ENCODE data around the gene PITPNM3. TPM values are rescaled to one million over a fixed set of nuclear protein-coding genes. Genes with fewer than 3 reads are reported as not detected.
A peak's percentile ranks its signal among the peaks of the same experiment; 100 is the strongest.

The PITPNM3 gene
- polyA plus RNA-seq, 5 donors: 3.4 to 5.4 (median 4.4) TPM

DNA sequence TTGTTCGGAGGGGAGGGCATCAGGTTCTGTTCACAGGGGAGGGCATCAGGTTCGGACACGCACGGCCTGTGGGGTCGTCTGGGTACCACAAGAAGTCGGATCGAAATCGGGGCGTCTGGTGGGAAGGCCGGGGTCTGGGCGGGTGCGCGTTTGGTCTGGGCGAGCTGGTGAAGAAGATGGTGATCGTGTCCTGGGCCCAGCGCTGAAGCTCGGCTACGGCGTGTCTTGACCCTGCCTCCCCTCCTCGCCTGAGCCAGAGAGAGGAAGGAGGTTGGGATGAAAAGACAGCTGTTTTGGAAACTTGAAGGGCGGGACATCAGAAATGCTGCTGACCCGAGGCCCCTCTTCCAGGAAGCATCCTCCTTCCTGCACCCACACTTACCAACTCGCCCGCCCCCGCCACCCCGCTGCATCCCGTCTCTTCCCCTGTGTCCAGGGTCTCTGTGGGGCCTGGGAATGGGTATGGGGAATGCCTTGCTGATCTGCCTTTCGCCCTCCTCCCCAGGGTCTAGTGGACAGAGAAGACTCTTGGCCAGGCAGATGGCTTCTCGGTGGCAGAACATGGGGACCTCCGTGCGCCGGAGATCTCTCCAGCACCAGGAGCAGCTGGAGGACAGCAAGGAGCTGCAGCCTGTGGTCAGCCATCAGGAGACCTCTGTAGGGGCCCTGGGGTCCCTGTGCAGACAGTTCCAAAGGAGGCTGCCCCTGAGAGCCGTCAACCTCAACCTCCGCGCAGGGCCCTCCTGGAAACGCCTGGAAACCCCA is 111.6 kb downstream of the PITPNM3 start:
- no peak for DNase-seq

DNA sequence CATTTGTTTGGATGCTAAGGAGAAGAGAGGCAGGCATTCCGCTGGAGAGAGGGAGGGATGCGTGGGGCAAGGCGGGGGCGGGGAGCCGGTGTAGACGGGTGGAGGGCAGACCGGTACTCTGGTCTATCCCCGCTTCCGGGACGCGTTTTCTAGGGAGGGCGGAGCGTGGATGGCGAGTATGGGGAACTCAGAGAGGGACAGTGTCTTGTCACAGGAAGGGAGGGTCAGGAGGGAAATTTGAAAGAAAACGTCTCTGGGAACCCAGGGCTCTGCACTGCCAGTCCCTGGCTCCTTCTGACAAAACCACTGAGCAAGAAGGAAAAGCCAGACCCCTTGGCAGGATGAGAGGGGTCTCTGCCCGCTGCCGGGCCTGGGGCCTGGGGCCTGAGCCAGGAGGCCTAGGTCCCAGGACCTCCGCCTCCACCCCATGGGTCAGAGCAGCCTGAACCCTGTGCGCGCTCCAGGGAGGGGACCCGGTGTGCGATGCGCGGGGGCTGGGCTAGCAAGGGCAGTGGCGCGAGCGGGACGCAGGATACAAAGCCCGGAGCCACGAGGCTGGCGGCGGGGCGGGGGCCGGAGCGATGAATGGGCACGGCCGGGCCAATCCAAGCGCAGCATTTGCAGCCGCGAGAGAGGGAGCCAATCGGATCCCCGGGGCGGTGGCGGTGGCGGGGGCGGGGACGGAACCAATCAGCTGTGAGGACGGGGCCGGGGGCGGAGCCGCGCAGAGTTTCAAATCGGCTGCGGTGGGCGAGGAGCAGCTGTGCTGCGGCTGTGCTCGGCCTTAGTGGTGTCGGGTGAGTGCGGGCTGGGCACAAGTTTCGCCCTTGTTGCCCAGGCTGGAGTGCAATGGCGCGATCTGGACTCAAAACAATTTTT is 112.4 kb downstream of the PITPNM3 start, which contains the start of gene PIMREG:
Gene PIMREG (plus strand): TSS at position 764 of the 879 bp plus-strand sequence. CDS start 656 bp downstream, outside the sequence.
- peak; percentile 93 to 97 for DNase-seq

DNA sequence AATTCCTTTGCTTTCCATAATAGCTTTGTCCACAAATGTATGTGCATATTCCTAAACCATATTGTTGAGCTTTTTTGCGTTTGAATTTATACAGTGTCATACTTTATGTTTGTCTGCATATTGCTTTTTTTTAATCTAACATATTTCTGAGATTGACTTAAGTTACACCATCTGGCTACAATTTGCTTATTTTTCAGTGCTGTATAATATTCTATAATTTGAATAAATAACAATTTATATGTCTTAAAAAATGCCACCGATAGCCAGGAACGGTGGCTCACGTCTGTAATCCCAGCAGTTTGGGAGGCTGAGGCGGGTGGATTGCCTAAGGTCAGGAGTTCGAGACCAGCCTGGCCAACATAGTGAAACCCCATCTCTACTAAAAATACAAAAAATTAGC is 113.6 kb downstream of the PITPNM3 start:
- no peak for DNase-seq

DNA sequence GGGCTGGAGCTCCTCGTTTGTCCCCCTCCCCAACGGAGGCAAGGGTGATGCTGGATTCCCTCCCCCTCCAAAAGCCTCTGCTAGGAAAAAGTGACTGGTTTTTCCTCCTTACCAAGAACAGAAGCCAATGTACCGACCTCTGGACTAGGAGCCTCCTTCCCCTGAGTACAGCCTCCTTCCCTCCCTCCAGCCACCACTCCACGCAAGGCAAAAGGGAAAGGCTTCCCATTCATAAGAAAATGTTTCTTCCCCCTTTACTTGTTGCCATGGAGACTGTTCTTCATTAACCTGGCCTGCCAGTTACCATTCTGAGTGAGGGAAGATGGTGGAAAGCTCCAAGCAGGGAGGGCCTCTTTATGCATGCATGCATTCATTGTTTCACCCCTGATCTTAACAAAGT is 116.4 kb downstream of the PITPNM3 start:
- no peak for DNase-seq

DNA sequence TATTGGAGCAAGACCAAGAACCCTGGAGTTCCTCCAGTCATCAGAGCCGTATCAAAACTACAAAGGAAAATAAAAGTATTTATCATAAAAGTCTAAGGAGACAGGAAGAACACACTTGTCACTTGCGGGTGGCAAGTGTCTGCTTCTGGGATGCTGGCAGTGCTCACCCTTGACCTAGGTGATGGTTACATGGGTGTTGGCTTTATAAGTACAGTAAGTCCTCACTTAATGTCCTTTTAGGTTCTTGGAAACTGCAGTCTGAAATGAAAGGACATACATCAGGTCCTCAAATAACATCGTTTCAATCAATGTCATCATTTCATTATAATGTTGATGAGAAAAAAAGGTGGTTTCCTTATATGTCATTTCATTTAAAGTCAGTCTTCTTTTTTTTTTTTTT is 118.4 kb downstream of the PITPNM3 start:
- DNase-seq: no peak

DNA sequence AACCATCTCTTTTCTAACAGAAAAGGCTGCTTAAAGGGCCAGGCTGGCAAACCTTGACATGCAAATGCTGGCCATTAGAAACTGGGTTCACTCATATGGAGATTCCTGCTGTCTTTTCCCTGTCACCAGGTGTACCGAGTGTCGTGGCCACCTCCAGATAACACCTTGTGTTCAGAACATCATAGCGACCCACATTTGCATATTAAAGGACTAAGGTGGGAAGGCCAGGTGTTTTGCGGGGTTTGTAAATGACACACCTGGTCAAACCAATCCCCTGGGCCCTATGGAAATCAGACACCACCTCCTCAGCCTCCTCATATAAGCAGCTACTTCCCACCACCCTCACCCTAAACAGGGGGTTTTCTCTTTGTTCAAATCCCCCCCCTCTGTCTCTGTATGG is 118.9 kb downstream of the PITPNM3 start:
- no peak for DNase-seq

DNA sequence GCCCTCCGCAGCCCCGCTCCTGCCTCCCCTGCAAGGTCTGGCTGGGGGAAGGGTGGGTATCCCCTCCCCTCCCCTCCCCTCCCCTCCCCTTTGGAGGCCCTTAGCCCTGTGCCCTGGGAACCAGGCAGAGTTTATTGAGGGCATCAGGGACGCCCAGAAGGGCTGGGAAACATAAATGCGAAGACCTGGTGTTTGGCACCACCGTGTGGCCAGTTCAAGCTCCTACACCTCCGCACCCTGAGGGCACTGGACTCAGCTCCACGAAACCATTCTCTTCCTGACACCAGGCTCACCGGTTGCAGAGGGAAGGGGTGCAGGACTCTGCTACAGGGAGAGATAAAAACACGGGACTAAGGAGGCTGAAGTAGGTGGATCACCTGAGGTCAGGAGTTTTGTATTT is 120.4 kb downstream of the PITPNM3 start:
- DNase-seq: peak; percentile 14 to 38

DNA sequence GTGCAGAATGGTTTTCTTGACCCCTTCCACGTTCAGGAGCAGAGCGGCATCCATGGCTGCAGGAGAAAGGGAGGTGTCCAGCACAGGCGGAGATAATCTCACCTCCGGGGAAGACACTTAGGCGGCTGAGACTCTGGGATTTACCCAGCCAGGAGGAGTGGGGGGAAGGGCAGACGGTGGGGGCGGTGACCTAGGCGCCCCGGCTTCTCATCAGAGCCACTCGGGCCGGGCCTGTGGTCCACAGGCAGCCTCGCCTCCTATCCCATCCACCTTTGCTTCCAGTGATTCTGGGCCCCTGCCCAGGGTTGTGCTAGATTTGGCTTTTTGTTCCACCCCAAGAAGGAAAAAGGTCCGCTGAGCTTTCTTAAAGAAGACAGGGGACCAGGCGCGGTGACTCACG is 121.3 kb downstream of the PITPNM3 start, which contains the start of gene AIPL1:
Gene AIPL1 (minus strand): TSS at position 71 of the 400 bp plus-strand sequence. CDS start 17 bp downstream, at position 54.
- DNase-seq: no peak

DNA sequence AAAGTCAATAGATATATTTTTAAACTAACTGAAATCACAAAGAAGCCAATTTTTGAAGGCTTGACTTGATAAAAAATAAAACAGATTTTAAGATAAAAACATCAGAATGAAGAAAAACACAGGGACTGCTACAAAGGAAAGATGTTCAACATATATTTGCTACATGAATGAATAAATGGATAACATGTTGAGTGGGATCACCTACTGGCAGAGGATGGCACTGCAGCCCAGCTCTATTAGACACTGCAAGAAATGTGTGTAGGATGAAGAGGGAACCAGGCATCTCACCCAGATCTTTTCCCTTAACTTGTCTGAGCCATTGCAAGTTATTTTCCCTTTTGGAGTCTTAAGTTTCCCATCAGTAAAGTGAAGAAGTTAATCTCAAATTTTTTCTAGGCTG is 125.6 kb downstream of the PITPNM3 start:
- DNase-seq: no peak

DNA sequence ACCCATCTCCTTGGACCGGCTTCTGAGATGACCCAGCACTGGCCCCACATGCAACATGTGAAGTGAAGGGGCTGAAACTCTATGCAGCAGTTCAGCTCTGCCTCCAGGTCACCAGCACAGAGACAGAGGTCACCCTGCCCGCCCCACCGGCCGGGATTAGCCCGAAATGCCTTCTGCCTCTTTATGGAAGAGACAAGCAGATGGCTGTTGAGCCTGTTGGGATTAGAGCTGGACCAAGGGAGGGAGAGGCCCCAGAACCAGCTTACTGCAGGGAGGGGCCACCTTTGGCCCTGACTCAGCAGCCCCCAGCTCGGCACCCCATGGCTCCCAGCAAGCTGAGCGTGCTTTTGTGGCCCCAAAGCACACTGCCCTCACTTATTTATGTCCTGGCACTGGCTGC is 127.1 kb downstream of the PITPNM3 start:
- no peak for DNase-seq

DNA sequence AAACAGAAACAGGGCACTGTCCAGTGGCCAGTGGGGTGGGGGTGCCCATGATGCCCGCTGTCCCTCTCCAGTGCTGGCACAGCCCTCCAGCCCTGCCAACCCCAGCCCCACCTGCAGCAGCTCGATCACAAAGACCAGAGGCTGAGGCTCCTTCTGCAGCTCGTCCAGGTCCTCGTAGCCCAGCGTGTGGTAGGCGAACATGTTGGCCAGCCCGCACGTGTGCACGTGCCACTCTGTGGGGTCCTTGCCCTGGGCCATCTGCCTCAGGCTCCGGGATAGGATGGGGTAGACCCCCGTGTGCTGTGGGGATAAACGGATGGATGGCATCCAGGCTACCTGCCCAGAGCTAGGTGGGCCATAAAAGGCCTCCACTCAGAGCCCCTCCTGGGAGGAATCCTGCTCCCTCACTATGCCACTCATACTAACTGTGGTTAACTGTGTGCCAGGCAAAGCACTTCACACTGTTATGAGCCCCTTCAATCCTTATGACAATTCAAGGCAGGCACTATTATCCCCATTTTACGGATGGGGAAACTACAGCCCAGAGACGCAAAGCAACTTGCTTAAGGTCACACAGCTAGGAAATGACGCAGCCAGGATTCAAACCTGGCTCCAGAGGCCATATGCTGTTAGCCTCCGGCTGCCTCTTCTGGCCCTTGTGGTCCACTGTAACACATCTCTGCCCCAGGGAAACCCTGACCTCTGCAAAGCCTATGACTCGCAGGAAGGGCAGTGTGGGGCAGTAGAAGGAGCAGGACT is 128.0 kb downstream of the PITPNM3 start:
- DNase-seq: no peak

DNA sequence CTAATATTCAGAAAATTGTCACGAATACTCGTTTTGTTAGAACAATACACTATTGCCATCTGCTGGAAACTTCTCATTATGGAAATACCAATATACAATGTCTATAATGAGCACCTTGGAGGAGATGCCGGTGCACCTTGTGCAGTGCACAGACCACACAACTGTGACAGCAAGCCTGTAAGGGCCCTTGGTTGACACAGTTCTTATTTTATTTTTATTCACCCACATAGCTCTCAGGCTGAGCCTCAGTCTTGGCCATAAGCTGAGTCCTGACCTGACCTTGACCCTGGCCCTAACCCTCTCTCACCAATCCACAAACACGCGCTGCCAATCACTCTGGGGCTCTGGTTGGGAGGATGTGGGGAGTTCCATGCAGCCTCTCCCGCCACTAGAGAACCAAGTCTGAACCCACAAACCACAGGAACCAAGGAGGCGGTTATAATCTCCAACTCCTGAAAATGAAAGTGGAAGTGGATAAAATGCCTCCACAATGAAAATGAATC is 129.0 kb downstream of the PITPNM3 start:
- no peak for DNase-seq

DNA sequence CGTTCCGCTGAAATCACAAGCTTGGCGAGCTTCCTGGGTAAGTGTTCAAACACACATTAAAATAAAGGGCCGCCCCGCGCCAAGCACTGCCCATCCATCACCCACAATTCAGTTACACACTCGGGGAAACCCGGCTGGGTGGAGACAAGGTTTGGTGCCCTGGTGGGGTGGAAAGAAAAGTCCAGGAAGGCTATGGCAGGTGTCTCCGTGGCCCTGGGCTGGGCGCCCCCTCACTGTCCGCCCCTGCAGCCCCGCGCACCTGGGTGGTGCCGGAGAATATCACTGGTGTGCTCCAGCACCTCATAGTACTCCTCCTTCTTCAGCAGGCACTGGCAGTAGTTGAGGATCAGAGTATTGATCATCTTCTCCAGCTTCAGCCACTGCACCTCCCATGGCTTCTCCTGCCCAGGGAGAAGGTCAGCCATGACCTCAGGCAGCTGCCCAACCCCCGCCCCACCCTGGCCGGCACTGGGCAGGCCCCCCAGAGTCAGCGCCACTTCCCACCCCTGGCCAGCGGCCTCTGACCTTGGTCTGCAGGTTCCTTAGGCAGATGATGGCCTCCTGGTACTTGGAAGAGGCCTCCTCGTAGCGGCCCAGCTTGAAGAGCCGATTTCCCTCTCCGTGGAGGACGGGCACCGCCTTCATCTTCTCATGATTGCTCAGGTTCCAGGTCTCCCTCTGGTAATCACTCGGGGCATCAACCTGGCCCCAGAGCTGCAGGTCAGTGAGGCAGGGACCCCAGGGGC is 129.8 kb downstream of the PITPNM3 start:
- no peak for DNase-seq

DNA sequence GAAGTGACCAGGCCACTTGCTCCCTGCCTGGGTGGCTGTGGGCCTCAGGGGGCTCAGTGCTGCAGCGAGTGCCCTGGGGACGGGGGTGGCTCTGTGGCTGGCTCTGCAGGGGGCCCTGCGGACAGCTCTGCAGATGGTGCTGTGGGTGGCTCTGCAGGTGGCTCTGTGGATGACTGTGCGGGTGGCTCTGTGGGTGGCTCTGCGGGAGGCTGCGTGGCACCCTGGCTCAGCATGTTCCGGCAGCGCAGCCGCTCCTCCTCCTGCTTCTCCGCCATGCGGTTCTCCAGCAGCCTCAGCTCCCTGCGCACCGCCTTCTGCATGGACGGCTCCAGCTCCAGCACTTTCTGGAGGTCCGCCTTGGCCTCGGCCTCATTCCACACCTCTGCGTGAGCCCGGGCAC is 130.9 kb downstream of the PITPNM3 start:
- DNase-seq: no peak

DNA sequence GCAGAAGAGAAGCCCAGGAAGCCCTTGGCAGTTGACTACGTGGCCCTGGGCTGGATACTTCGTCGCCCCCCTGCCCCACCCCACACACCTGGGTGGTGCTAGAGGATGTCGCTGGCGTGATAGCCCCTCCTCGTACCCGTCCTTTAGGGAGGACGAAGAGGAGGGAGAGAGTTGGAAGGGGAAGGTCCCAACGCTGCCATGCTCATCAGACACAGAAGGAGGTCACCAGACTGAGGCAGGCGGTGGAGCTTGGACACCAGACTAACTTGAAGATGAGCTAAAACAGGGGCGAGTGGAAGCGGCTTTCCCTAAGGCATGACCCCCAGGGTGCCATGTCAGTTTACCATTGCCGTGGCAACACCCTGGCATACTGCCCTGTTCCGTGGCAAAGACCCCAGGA is 132.4 kb downstream of the PITPNM3 start:
- DNase-seq: no peak

DNA sequence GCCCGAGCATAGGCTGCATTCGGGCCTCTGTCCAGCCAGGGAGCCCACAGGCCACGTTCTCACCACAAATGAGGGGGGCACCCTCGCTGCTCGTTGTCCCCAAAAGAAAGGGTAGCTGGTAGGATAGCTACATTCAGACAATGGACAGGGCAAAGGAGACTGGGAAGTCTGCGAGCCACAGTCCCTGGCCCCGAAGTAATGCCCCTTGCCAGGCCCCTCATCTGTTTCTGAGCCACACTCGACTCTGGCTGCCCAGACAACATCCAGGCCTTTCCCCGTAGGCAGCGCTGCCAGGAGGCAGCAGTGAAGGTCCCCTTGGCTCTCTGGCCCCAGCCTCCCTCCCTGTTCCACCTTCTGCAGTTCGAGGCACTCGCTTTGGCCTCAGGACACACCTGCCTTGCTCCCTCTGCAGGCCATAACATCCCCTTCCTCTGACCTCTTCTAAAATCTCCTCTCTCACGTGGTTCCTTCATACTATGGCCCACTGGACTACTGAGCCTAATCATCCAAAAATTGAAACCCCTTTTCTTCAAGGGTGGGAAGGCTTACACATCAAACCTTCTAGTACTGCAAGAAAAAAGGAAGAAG is 133.6 kb downstream of the PITPNM3 start:
- no peak for DNase-seq

DNA sequence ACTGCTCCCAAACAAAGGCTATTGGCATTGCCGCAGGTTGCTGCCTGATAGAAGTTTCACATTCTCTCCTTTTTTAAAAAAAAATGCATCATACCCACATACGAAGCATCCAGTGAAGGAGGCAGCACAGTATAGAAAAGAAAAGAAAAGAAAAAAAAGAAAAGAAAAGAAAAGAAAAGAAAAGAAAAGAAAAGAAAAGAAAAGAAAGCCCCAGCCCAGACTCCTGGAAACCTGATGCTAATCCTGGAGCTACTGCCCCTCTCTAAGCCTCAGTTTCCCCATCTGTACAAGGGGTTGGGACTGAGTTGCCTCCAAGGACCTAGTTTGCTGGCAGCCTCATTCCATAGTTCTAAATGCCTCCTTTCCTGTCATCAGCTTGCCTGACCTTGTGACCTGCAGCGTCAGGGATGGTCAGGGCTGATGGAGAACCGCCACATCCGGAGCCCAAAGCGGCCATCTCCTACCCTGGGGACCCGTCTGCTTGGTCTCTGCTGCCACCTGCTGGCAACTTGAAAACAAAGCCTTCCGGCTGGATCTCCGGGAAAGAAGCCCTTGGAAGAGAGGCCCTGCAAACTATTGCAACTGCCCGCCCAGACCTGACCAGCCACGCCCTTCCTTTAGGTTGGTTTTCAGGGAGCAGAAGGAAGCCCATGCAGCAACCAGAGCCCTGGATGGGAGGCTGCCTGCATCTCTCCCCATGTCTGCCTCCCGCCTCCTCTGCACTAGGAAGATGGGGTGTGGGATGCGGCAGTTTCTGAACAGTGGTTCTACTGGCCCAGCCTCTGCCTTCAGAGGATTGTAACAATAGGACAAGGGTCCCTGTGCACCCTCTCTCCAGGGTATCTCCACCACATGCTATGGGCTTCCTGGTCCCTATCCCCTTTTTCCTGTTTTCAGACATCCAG is 134.4 kb downstream of the PITPNM3 start:
- peak; percentile 45 to 64 for DNase-seq

DNA sequence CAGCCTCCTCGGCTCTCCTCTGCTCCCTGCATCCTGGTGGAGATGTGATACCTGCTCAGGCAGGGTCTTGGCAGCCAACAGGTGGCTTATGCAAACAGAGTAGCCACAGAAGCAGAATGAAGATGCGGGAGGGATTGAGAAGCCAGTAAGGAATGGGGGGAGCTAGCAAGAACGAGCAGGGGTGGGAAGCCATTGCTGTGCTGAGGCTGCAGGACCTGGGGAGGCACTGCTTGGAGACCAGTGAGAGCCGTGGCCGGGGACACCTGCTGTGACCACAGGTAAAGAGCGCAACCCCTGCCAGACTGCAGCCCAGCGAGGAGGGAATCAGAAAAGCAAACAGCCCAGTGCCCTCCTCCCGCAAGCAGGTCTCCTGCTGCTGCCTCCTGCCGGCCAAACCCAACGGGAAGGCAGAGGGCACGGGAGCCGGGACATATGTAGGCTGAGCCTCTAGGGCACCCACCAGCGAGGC is 136.1 kb downstream of the PITPNM3 start:
- no peak for DNase-seq

DNA sequence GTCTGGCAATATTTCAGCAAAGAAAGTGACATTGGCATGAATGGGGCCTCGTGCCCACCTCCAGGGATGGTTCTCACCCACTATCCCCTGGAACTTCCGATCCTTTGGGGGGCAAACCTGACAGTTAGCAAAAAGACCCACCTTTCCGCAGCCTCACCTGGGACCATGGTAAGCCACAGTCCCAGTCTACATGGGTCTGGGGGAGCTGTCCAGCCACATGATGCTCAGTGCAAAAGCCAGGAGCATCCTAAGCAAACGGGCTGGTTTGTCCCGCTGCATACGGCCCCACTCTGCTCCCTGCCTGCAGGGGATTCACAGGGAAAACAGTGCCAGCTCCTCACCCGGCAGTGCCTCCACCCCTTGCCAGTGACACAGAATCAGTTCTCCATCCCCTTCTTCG is 140.7 kb downstream of the PITPNM3 start:
- DNase-seq: no peak
